ENCODE results near the gene SEMA3E.

SEMA3E gene

GRCh38 chr7:83611776-83612175, 37.2 kb downstream of the SEMA3E start:
- no peaks in the 10 kb centered on the region for H3K9me3 ChIP-seq (ENCODE audit: severe bottlenecking)
- H3K4me3 ChIP-seq (ENCODE audit: low read depth, low read length), result no peak overlapping the region
- H3K27me3 ChIP-seq (ENCODE audit: insufficient read depth, low read depth, severe bottlenecking), result no peaks in the 10 kb centered on the region
- H3K36me3 ChIP-seq, result no peaks in the 10 kb centered on the region
- no peak overlapping the region for H3K27ac ChIP-seq
- no peak for DNase-seq
- no peak for TF ChIP-seq CTCF (IDR thresholded peaks at IDR 0.05; ENCODE audit: low read depth, low read length)

- TF ChIP-seq CTCF (IDR thresholded peaks at IDR 0.05; ENCODE audit: low read depth, low read length), result no peak
- Histone ChIP-seq H3K4me3 (ENCODE audit: low read depth, low read length) (no peak overlapping the region), H3K36me3 (no peaks in the 10 kb centered on the region), H3K27me3 (ENCODE audit: insufficient read depth, low read depth, severe bottlenecking) (no peaks in the 10 kb centered on the region), H3K27ac (no peak overlapping the region), H3K9me3 (ENCODE audit: severe bottlenecking) (no peaks in the 10 kb centered on the region)
- no peak for DNase-seq
Observed at GRCh38 chr7:83610649-83611304, 38.2 kb downstream of the SEMA3E start.

- no peak overlapping the region for H3K27ac ChIP-seq
Observed at GRCh38 chr7:83608716-83609115, 40.2 kb downstream of the SEMA3E start.

GRCh38 chr7:83603649-83604048, 45.3 kb downstream of the SEMA3E start:
- Histone ChIP-seq H3K27ac (no peak overlapping the region), H3K27me3 (ENCODE audit: insufficient read depth, low read depth, severe bottlenecking) (no peaks in the 10 kb centered on the region), H3K36me3 (no peaks in the 10 kb centered on the region), H3K9me3 (ENCODE audit: severe bottlenecking) (no peaks in the 10 kb centered on the region), H3K4me3 (ENCODE audit: low read depth, low read length) (no peak overlapping the region)
- no peak for DNase-seq
- no peak for TF ChIP-seq CTCF (IDR thresholded peaks at IDR 0.05; ENCODE audit: low read depth, low read length)

More at GRCh38 chr7:83608716-83609115, 40.2 kb downstream of the SEMA3E start:
- Histone ChIP-seq H3K36me3 (no peaks in the 10 kb centered on the region), H3K9me3 (ENCODE audit: severe bottlenecking) (no peaks in the 10 kb centered on the region), H3K27me3 (ENCODE audit: insufficient read depth, low read depth, severe bottlenecking) (no peaks in the 10 kb centered on the region), H3K4me3 (ENCODE audit: low read depth, low read length) (no peak overlapping the region)
- no peak for TF ChIP-seq CTCF (IDR thresholded peaks at IDR 0.05; ENCODE audit: low read depth, low read length)
- no peak for DNase-seq

GRCh38 chr7:83599131-83599530, 49.8 kb downstream of the SEMA3E start:
- TF ChIP-seq CTCF (IDR thresholded peaks at IDR 0.05; ENCODE audit: low read depth, low read length), result no peak
- Histone ChIP-seq H3K27ac (no peak overlapping the region), H3K36me3 (no peaks in the 10 kb centered on the region), H3K27me3 (ENCODE audit: insufficient read depth, low read depth, severe bottlenecking) (no peaks in the 10 kb centered on the region), H3K9me3 (ENCODE audit: severe bottlenecking) (no peaks in the 10 kb centered on the region), H3K4me3 (ENCODE audit: low read depth, low read length) (no peak overlapping the region)
- DNase-seq, result no peak

GRCh38 chr7:83593921-83594475, 54.9 kb downstream of the SEMA3E start:
- Histone ChIP-seq H3K4me3 (ENCODE audit: low read depth, low read length) (no peak overlapping the region), H3K27me3 (ENCODE audit: insufficient read depth, low read depth, severe bottlenecking) (no peaks in the 10 kb centered on the region), H3K9me3 (ENCODE audit: severe bottlenecking) (no peaks in the 10 kb centered on the region), H3K36me3 (no peaks in the 10 kb centered on the region), H3K27ac (no peak overlapping the region)
- DNase-seq, result no peak
- no peak for TF ChIP-seq CTCF (IDR thresholded peaks at IDR 0.05; ENCODE audit: low read depth, low read length)
